ENCODE data around the gene SARS1.

The SARS1 gene

GRCh38 chr1:109185990-109186732, 27.6 kb upstream of the SARS1 start:
- H3K9me3 Mint-ChIP-seq = no peaks in the 10 kb centered on the region

GRCh38 chr1:109186733-109187086, 27.0 kb upstream of the SARS1 start:
- Mint-ChIP-seq H3K4me3 (no peak overlapping the region), H3K27me3 (no peaks in the 10 kb centered on the region), H3K4me1 (no peaks in the 10 kb centered on the region), H3K36me3 (ENCODE audit: insufficient read depth) (no peaks in the 10 kb centered on the region), H3K27ac (ENCODE audit: low read depth) (no peak overlapping the region), H3K9me3 (no peaks in the 10 kb centered on the region)
- DNase-seq (ENCODE audit: low spot score in 2 of 2) (no peak), ATAC-seq (replicated peaks; ENCODE audit: extremely low read depth, poor library complexity, severe bottlenecking) (no peak)

More at GRCh38 chr1:109185990-109186732, 27.6 kb upstream of the SARS1 start:
- no peak for ATAC-seq (replicated peaks; ENCODE audit: extremely low read depth, poor library complexity, severe bottlenecking)
- H3K27ac Mint-ChIP-seq (ENCODE audit: low read depth) = no peak overlapping the region
- H3K4me3 Mint-ChIP-seq = no peak overlapping the region
- no peak for DNase-seq (ENCODE audit: low spot score in 2 of 2)
- no peaks in the 10 kb centered on the region for H3K4me1 Mint-ChIP-seq
- no peaks in the 10 kb centered on the region for H3K27me3 Mint-ChIP-seq
- H3K36me3 Mint-ChIP-seq (ENCODE audit: insufficient read depth) = no peaks in the 10 kb centered on the region

DNA sequence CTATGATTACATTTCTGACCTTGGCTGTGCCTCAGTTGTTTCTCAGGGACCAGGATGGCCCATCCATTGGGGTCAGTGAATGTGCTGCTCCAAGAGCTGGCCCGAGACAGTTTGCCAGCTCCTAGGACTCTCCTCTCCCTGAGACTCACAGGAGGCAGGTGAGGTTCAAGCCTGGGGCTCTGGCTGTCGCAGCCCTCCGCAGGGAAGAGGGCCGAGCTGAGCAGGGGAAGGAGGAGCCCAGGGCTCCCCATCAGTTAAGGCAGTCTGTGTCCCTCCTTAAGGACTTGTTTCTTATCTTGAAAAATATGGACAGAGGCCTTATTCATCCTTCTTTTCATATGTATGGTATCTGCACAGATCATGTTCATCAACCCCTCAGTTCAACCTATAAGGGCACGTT, 26.6 kb upstream of the SARS1 start:
- no peak for ATAC-seq (replicated peaks; ENCODE audit: extremely low read depth, poor library complexity, severe bottlenecking)
- Mint-ChIP-seq H3K4me1 (no peaks in the 10 kb centered on the region), H3K27ac (ENCODE audit: low read depth) (no peak overlapping the region), H3K9me3 (no peaks in the 10 kb centered on the region), H3K4me3 (no peak overlapping the region), H3K36me3 (ENCODE audit: insufficient read depth) (no peaks in the 10 kb centered on the region), H3K27me3 (no peaks in the 10 kb centered on the region)
- DNase-seq (ENCODE audit: low spot score in 2 of 2) = no peak

GRCh38 chr1:109188200-109188599, 25.5 kb upstream of the SARS1 start:
- ATAC-seq (replicated peaks; ENCODE audit: extremely low read depth, poor library complexity, severe bottlenecking) = no peak
- no peak for DNase-seq (ENCODE audit: low spot score in 2 of 2)
- Mint-ChIP-seq H3K4me1 (no peaks in the 10 kb centered on the region), H3K36me3 (ENCODE audit: insufficient read depth) (no peaks in the 10 kb centered on the region), H3K9me3 (no peaks in the 10 kb centered on the region), H3K4me3 (no peak overlapping the region), H3K27me3 (no peaks in the 10 kb centered on the region), H3K27ac (ENCODE audit: low read depth) (no peak overlapping the region)

- Mint-ChIP-seq H3K36me3 (ENCODE audit: insufficient read depth) (no peaks in the 10 kb centered on the region), H3K27ac (ENCODE audit: low read depth) (no peak overlapping the region), H3K9me3 (no peaks in the 10 kb centered on the region), H3K4me3 (no peak overlapping the region), H3K27me3 (no peaks in the 10 kb centered on the region), H3K4me1 (no peaks in the 10 kb centered on the region)
- no peak for ATAC-seq (replicated peaks; ENCODE audit: extremely low read depth, poor library complexity, severe bottlenecking)
- no peak for DNase-seq (ENCODE audit: low spot score in 2 of 2)
These were observed 24.9 kb upstream of the SARS1 start for GRCh38 chr1:109188781-109189180.

DNA sequence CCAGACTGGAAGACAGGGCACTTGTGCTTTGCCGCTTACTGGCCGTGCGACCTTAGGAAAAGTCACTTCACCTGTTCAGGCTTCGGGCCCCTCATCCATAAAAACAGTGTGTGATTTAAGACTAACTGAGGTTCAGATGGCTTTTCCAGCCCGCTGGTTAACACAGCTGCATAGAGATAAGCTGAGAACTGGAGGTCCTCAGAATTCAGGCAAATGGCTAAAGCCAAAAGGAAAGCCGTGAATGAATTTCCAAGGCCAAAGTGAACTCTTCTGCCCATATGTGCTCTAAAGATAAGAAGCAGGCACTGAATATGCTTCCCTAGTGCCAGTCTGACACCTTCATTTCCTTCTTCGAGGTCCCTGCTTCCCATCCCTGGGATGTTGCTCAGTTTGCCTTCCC, 23.5 kb upstream of the SARS1 start:
- no peak overlapping the region for H3K4me3 Mint-ChIP-seq
- no peak for DNase-seq (ENCODE audit: low spot score in 2 of 2)
- ATAC-seq (replicated peaks; ENCODE audit: extremely low read depth, poor library complexity, severe bottlenecking) = no peak
- no peaks in the 10 kb centered on the region for H3K9me3 Mint-ChIP-seq
- H3K27me3 Mint-ChIP-seq = no peaks in the 10 kb centered on the region
- no peaks in the 10 kb centered on the region for H3K4me1 Mint-ChIP-seq
- no peak overlapping the region for H3K27ac Mint-ChIP-seq (ENCODE audit: low read depth)
- no peaks in the 10 kb centered on the region for H3K36me3 Mint-ChIP-seq (ENCODE audit: insufficient read depth)

GRCh38 chr1:109191377-109191776, 22.3 kb upstream of the SARS1 start:
- no peak for ATAC-seq (replicated peaks; ENCODE audit: extremely low read depth, poor library complexity, severe bottlenecking)
- Mint-ChIP-seq H3K27ac (ENCODE audit: low read depth) (no peak overlapping the region), H3K4me3 (no peak overlapping the region), H3K4me1 (no peaks in the 10 kb centered on the region), H3K27me3 (no peaks in the 10 kb centered on the region), H3K36me3 (ENCODE audit: insufficient read depth) (no peaks in the 10 kb centered on the region), H3K9me3 (no peaks in the 10 kb centered on the region)
- no peak for DNase-seq (ENCODE audit: low spot score in 2 of 2)

DNA sequence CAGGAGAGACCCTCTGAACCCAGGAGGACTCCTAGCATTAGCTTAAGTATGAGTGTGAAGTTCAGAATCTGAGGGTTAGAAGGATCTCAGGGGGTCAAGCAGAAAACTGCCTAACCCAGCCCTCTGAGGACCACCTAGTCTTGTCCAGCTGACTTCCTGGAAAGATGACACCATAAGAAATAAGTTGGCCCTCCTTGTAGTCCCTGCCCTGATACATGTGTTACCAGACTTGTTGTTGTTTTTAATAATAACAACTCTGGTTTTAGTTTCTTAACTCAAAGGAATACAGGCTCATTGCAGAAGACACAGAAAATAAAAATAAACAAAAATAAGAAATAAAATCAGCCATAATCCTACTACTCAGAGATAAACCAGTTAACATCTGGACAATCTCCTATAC, 21.8 kb upstream of the SARS1 start:
- ATAC-seq (replicated peaks; ENCODE audit: extremely low read depth, poor library complexity, severe bottlenecking) (no peak), DNase-seq (ENCODE audit: low spot score in 2 of 2) (no peak)
- H3K4me1 Mint-ChIP-seq = no peaks in the 10 kb centered on the region
- H3K27ac Mint-ChIP-seq (ENCODE audit: low read depth) = no peak overlapping the region
- no peaks in the 10 kb centered on the region for H3K9me3 Mint-ChIP-seq
- H3K36me3 Mint-ChIP-seq (ENCODE audit: insufficient read depth) = no peaks in the 10 kb centered on the region
- H3K4me3 Mint-ChIP-seq = no peak overlapping the region
- H3K27me3 Mint-ChIP-seq = no peaks in the 10 kb centered on the region

GRCh38 chr1:109192433-109192832, 21.3 kb upstream of the SARS1 start:
- no peak for DNase-seq (ENCODE audit: low spot score in 2 of 2)
- Mint-ChIP-seq H3K9me3 (no peaks in the 10 kb centered on the region), H3K4me3 (no peak overlapping the region)

GRCh38 chr1:109193653-109194590, 19.8 kb upstream of the SARS1 start:
- no peak for ATAC-seq (replicated peaks; ENCODE audit: extremely low read depth, poor library complexity, severe bottlenecking)
- Mint-ChIP-seq H3K27ac (ENCODE audit: low read depth) (no peak overlapping the region), H3K9me3 (no peaks in the 10 kb centered on the region), H3K27me3 (no peaks in the 10 kb centered on the region), H3K4me3 (no peak overlapping the region), H3K4me1 (peaks cover under 1% of the 10 kb centered on the region), H3K36me3 (ENCODE audit: insufficient read depth) (no peaks in the 10 kb centered on the region)
- peak; percentile 15 to 29 for DNase-seq (ENCODE audit: low spot score in 2 of 2)

More at GRCh38 chr1:109192433-109192832, 21.3 kb upstream of the SARS1 start:
- Mint-ChIP-seq H3K27me3 (no peaks in the 10 kb centered on the region), H3K4me1 (no peaks in the 10 kb centered on the region), H3K36me3 (ENCODE audit: insufficient read depth) (no peaks in the 10 kb centered on the region), H3K27ac (ENCODE audit: low read depth) (no peak overlapping the region)
- ATAC-seq (replicated peaks; ENCODE audit: extremely low read depth, poor library complexity, severe bottlenecking) = no peak

DNA sequence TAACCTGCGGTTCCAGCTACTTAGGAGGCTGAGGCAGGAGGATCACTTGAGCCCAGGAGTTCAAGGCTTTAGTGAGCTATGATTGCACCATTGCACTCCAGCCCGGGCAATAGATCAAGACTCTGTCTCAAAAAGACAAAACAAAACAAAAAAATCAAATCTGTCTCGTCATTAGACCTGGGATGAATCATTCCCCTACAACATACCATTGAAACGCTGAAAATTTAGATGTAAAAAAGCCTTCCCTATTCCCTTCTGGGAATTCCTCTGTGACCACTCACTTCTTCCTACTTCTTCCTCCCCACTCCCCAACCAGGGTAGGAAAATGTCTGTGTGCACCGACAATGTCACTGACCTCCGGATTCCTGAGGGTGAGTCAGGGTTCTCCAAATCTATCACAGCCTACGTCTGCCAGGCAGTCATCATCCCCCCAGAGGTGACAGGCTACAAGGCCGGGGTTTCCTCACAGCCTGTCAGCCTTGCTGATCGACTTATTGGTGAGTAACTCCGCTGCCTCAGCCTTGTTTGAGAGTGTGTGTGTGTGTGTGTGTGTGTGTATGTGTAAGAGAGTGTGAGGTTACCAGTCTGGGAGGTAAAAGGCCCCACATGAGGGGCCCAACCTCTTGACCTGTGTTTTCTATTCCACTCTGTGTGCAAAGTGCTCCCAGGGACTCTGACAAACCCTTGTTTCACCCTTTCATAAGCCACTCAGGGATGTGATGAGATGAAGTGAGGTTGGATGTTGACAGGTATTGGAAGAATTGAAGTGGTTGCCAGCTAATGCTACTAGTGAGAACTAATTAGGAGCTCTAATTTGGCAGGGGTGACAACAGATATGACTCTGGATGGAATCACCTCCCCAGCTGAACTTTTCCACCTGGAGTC, 16.3 kb upstream of the SARS1 start:
- no peak overlapping the region for H3K27ac Mint-ChIP-seq (ENCODE audit: low read depth)
- no peak for DNase-seq (ENCODE audit: low spot score in 2 of 2)
- no peaks in the 10 kb centered on the region for H3K9me3 Mint-ChIP-seq
- H3K4me3 Mint-ChIP-seq = no peak overlapping the region
- no peaks in the 10 kb centered on the region for H3K36me3 Mint-ChIP-seq (ENCODE audit: insufficient read depth)
- peaks cover 11% of the 10 kb centered on the region for H3K4me1 Mint-ChIP-seq
- H3K27me3 Mint-ChIP-seq = no peaks in the 10 kb centered on the region
- ATAC-seq (replicated peaks; ENCODE audit: extremely low read depth, poor library complexity, severe bottlenecking) = no peak

- no peaks in the 10 kb centered on the region for H3K36me3 Mint-ChIP-seq (ENCODE audit: insufficient read depth)
- H3K4me1 Mint-ChIP-seq = peaks cover 11% of the 10 kb centered on the region
- H3K9me3 Mint-ChIP-seq = no peaks in the 10 kb centered on the region
- H3K4me3 Mint-ChIP-seq = no peak overlapping the region
- no peaks in the 10 kb centered on the region for H3K27me3 Mint-ChIP-seq
- no peak overlapping the region for H3K27ac Mint-ChIP-seq (ENCODE audit: low read depth)
- DNase-seq (ENCODE audit: low spot score in 2 of 2) (no peak), ATAC-seq (replicated peaks; ENCODE audit: extremely low read depth, poor library complexity, severe bottlenecking) (no peak)
These were observed 15.5 kb upstream of the SARS1 start for GRCh38 chr1:109198043-109198695.

Data from central memory CD8-positive, alpha-beta T cell (primary cell).